HEK293 (cell line): ENCODE data around the gene COL5A1.

Source experiments
- CTCF ChIP-seq: fragments of 450-650 bp; formaldehyde crosslinking; IDR thresholded peaks from 2 replicates; pipeline ENCODE4 v1.5.1; 2016; ENCODE audit warnings: missing biosample characterization, missing genetic modification characterization
- SP3 ChIP-seq: fragments of 450-650 bp; formaldehyde crosslinking; IDR thresholded peaks from 2 replicates; pipeline ENCODE4 v1.5.1; 2016; ENCODE audit warnings: missing biosample characterization, missing genetic modification characterization
- TCF7L2 ChIP-seq: IDR thresholded peaks from 2 replicates; pipeline ENCODE4 v1.6.1; 2011; ENCODE audit warnings: low read depth, mild to moderate bottlenecking, inconsistent platforms, low read length, moderate library complexity, borderline replicate concordance
- TRIM28 ChIP-seq: IDR thresholded peaks from 2 replicates; pipeline ENCODE4 v1.6.1; 2011; ENCODE audit warnings: low read length, control low read depth, borderline replicate concordance
- TSHZ1 ChIP-seq: fragments of 450-650 bp; formaldehyde crosslinking; IDR thresholded peaks from 2 replicates; pipeline ENCODE4 v1.5.1; 2016; ENCODE audit warnings: missing biosample characterization, missing genetic modification characterization, borderline replicate concordance
- YY1 ChIP-seq: fragments of 450-650 bp; formaldehyde crosslinking; IDR thresholded peaks from 2 replicates; pipeline ENCODE4 v1.5.1; 2018; ENCODE audit warnings: missing biosample characterization, missing genetic modification characterization
- YY2 ChIP-seq: fragments of 450-650 bp; formaldehyde crosslinking; IDR thresholded peaks from 2 replicates; pipeline ENCODE4 v1.5.1; 2016; ENCODE audit warnings: missing biosample characterization, missing genetic modification characterization
- ZBTB7A ChIP-seq: fragments of 450-650 bp; formaldehyde crosslinking; IDR thresholded peaks from 2 replicates; pipeline ENCODE4 v1.5.1; 2016; ENCODE audit warnings: low read depth, missing biosample characterization, missing genetic modification characterization
- ZNF23 ChIP-seq: fragments of 450-650 bp; formaldehyde crosslinking; IDR thresholded peaks from 2 replicates; pipeline ENCODE4 v1.5.1; 2016; ENCODE audit warnings: missing biosample characterization, missing genetic modification characterization, borderline replicate concordance
- ZNF354C ChIP-seq: fragments of 450-650 bp; formaldehyde crosslinking; IDR thresholded peaks from 2 replicates; pipeline ENCODE4 v1.5.1; 2016; ENCODE audit warnings: missing biosample characterization, missing genetic modification characterization, low read depth, borderline replicate concordance
- ZNF423 ChIP-seq: fragments of 450-650 bp; formaldehyde crosslinking; IDR thresholded peaks from 2 replicates; pipeline ENCODE4 v1.5.1; 2016; ENCODE audit warnings: missing biosample characterization, missing genetic modification characterization
- ZNF600 ChIP-seq: fragments of 450-650 bp; formaldehyde crosslinking; IDR thresholded peaks from 2 replicates; pipeline ENCODE4 v1.5.1; 2016; ENCODE audit warnings: missing biosample characterization, missing genetic modification characterization
- TF ChIP-seq, protein P1 (sequence below): fragments of 450-650 bp; formaldehyde crosslinking; IDR thresholded peaks from 2 replicates; pipeline ENCODE4 v1.5.1; 2016; ENCODE audit warnings: missing biosample characterization, missing genetic modification characterization, low read depth

DNA sequence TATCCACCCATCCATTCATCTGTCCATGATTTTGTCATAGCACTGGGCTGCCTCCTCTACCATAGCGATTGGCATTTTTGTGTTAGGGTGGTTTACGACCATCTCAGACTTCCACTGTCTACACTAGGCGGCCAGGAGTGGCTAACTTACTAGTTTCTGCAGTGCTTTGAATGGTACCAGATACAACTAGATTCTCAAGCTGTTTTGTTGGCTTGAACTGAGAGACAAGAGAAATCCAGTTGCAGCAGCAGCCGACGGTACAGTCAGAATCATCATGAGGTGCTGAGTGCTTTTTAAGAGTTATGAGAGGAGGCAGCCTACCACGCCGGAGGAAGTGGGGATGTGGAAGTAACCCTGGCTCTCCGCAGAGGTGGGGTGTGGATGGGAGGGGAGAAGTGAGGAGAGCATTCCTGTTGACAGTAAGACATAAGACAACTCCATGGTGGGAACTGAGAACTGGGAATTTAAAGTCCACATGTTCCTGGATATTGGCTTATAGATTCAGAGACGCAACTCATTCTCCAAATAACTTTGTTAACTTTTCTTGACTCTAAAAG lies 27.9 kb downstream of the COL5A1 start:
- TF ChIP-seq ZNF600 (tag by site-specific recombination) (no peak), TRIM28 (no peak), CTCF (tag by site-specific recombination) (no peak), YY1 (tag by site-specific recombination) (no peak), ZNF354C (tag by site-specific recombination) (no peak), TSHZ1 (tag by site-specific recombination) (no peak), TCF7L2 (no peak), ZNF23 (tag by site-specific recombination) (no peak), ZNF423 (tag by site-specific recombination) (no peak), YY2 (tag by site-specific recombination) (no peak), ZBTB7A (no peak), SP3 (tag by site-specific recombination) (no peak)
- TF ChIP-seq, protein P1, sequence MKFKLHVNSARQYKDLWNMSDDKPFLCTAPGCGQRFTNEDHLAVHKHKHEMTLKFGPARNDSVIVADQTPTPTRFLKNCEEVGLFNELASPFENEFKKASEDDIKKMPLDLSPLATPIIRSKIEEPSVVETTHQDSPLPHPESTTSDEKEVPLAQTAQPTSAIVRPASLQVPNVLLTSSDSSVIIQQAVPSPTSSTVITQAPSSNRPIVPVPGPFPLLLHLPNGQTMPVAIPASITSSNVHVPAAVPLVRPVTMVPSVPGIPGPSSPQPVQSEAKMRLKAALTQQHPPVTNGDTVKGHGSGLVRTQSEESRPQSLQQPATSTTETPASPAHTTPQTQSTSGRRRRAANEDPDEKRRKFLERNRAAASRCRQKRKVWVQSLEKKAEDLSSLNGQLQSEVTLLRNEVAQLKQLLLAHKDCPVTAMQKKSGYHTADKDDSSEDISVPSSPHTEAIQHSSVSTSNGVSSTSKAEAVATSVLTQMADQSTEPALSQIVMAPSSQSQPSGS (tag by site-specific recombination), result no peak
